NCI-H2107 treated with DMSO at 0.1 percent for 48 hours (cell line): ENCODE results near the gene EFTUD2.
"Not testable (repeated sequence)": the region's sequence is repeated elsewhere in the genome, so short reads cannot be mapped to it uniquely, and the experiment has no call there.

Source experiments
- DNase-seq: peaks from one replicate; lab custom pipeline; 2025; ENCODE audit not compliant: unreplicated experiment; lab: John Stamatoyannopoulos, UW

EFTUD2 gene

GRCh38 chr17:44899074-44899782, at the start of gene EFTUD2:
Gene EFTUD2, minus strand, starts transcription at chr17:44899445. Its CDS starts 4,924 bp downstream, at chr17:44894521.
- peak; percentile 82 for DNase-seq

DNA sequence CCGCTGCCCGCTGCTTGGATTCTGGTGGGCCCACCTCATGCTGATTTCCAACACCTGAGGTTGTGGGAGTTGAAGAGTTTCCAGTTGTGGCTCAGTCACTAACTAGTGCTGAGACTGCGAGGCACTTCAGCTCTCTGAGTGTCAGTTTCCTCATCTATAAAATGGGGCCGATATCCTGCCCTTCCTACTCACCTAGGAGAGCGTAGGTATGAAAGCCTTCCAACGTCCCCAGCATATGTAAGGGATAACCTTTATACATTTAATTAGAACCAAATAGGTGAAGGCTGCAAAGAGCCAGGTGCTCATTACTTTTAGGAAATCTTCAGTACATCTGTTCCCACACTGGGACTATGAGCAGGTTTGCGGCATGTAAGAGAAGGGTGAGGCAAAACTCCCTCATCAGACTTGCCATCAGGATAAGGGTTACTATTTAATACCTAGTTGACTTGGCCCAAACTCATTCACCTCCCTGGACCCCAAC, 49.1 kb upstream of the EFTUD2 start:
- DNase-seq, result no peak

DNA sequence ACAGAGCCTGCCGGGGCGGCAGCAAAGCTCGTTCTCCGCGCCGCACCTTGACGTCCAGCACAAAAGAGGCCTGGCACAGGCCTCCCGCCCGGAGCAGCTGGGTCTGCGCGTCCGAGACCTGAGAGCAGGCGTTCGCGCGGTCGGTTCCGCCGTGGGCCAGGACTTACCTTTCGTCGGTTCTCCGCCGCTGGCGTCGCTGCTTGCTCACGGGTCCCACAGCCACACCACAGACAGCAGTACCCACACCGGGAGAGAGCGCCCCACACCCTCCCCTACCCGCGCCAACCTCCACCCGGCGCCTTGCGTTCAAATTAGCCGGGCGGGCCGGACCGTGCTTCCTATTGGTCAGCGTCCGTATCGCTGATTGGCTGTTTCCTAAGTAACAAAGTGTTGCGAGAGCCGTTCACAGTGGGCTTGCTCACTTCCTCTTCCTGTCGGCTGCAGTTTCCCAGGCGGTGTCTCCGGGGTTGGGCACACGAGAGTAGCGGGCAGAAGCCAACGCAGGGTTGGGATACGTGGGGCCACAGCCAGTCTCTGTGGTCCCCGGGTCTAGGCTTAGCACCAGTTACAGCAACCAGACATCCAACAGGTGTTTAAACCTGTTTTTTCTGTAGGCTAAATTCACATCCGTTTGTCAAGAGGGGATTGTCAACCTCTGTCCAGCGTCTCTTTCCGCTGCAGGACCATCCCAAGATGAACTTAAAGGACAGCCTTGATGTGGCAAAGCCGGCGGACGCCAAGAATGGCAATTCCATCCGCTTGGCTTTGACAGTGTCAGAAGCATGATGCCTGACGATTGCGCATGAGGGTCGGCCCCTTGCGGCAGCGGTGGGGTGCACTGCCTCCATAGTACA, 48.4 kb upstream of the EFTUD2 start, which contains the start of gene KIF18B:
TSS of gene KIF18B (minus strand) at position 313 of the 854 bp plus-strand sequence. CDS start 11,429 bp downstream, outside the sequence.
- peak; percentile 94 for DNase-seq

- not testable (repeated sequence) for DNase-seq
These were observed 46.4 kb upstream of the EFTUD2 start for GRCh38 chr17:44945652-44946051.

GRCh38 chr17:44942456-44942855, 43.2 kb upstream of the EFTUD2 start:
- no peak for DNase-seq

DNA sequence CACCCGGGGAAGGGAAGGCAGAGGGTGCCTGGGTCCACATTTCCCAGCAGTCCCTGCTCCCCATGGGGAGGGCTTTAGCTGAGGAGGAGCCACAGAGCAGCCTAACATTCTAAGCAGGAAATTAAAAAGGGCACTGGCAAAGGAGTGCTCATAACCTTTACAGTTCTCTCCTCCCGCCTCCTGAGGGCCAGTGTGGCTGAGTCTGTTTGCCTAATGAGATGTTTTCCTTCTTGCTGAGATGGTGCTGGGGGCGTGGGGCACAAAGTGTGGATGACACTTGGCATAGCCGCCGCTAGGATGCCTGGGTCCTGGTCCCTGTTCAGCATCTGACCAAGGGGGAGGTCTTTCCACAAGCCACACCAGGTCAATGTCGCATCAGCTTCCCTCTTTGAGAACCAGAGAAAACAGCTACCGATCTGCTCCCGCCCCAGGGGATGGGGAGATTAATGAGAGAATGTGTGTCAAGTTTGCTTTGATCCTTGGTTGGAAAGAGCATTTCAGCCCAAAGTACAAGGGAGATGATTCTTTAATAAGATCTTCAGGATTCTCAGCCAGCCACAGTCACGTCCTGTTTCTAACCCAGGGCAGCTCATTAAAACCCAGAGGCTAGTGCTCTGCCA, 42.6 kb upstream of the EFTUD2 start:
- DNase-seq, result no peak

DNA sequence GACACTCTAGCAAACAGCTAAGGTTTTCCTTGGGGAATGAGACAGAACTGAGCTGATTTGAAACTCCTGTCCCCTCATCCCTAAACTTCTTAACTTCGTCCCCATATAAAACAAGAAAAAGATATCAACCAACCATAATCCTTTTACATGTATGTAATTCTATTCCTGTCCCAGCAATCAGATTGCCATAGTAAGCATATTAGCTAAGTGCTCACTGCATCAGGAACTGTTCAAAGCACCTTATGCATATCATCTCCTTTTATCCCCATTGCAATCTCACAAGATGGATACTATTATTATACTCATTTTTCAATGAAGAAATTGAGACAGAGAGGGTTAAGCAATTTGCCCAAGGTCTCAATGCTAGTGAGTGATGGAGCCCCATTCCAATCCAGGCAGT, 41.5 kb upstream of the EFTUD2 start:
- no peak for DNase-seq

DNA sequence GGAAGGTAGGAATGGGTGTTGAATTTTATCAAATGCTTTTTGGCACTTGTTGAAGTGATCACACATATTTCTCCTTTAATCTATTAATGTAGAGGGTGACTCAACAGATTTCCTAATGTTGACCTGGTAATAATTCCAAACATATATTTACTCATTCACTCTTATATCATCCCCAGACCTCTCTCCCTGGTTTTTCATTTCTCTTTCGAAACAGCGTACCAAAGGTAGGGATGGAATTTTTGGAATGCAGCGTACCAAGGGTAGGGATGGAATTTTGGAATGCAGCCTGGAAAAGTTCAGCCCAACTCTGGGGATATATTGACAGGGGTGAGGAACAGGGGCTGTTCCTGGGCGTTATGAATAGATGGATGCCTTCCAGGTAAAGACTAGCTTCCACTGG, 41.1 kb upstream of the EFTUD2 start:
- no peak for DNase-seq

GRCh38 chr17:44935116-44935515, 35.9 kb upstream of the EFTUD2 start:
- DNase-seq, result no peak

GRCh38 chr17:44934745-44935105, 35.5 kb upstream of the EFTUD2 start:
- no peak for DNase-seq

DNA sequence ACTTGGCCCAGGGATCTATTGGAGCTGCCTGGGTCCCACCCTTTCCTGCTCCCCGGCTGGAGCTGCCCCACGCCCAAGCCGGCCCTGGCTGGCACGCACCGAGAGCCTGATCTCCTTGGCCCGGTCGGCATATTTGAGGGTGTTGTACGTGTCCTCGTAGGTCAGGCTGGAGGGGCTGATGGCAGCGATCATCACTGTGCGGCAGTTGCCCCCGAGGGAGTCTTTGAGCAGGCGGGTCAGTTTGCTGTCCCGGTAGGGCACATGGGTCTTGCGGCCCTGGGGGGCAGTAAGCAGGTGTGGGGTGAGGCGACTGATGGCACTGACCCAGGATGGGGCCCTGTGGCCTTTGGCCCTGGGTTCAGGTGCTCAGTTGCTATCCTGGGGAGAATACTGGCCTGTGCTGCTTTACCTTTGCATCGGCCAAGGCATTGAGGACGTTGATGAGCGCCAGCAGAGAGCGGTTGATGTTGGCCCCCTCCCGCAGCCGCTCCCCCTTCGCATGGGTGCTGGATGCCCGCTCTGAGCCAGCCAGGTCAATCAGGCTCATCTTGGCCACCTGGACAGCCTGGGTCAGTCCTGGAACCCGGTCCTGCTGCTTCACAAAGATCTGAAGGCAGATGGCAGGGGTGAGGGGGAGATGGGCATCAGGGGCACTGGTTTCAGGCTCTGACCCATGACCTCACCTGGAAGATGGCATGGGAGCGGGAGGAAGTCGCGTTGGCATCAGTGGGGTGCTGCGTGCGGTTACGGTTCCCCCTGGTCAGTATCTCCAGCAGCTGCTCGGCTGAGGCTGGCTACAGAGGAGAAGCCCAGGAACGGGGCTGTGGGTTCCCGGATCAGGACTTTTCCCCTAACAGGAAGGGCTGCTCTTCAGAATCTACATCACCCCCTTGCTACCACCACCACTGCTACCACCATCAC, 34.8 kb upstream of the EFTUD2 start:
- no peak for DNase-seq

DNA sequence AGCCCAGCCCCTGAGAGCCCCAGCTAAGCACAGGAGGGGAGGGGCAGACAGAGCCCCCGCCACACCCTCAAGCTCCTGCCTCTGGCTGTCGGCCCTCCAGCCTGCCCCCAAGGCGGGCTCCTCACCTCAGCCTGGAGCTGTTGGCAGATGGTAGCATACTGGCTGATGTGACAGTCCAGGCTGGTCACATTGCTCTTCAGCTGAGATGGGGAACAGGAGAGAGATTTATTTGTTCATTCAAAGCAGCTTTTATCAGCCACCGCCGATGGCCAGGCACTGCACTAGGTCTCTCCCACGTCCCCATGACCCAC, 33.5 kb upstream of the EFTUD2 start:
- DNase-seq, result no peak

DNA sequence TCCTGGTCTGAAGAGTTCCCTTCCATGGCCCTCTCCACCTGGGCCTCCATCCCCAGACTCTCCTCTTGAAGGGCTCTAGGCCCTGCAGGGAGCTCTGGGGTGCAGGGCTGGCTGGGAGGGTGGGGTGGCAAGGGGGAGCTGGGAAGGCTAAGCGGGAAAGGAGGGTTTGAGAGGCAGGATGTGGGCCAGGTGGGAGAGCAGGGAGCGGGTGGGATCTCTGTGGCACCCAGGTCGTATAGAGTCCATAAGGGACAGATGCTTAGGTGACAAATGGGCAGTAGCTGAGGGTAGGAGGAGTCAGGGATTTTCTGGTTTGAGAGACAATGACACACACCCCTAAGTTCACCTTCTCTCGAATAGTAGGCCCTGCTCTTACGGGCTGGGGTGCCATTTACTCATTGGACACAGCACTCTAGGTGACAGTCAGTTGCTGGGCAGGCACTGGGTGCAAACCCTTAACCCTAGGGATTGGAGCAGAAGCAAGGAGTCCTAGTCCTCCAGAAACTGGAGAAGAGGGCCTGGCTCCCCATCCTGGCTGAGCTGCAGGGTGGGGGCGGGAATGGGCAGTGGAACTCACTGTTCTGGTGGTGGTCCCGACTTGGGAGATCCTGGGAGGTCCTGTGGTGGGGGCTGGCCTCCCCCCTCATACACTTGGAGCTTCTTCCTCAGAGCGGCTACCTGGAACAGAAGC, 33.0 kb upstream of the EFTUD2 start:
- no peak for DNase-seq

DNA sequence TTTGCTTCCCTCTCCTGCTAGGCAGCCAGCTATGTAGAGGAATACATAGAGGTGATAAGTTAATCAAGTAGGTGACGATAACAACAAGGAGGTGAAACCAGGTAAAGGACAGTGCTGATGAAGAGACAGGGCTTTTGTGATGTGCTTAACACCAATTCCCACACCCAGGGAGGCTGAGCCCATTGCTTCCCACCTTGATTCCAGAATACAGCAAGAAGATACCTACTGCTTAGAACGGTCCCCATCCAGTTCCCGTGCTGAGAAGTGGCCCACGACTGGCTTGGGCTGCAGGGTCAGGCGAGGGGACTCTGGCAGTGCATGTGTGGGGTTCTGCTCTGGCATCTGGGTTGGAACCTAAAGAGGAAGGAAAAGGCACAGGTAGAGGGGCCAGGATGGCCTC, 32.1 kb upstream of the EFTUD2 start:
- DNase-seq, result no peak

- DNase-seq, result no peak
These were observed 31.4 kb upstream of the EFTUD2 start for GRCh38 chr17:44930667-44931066.

DNA sequence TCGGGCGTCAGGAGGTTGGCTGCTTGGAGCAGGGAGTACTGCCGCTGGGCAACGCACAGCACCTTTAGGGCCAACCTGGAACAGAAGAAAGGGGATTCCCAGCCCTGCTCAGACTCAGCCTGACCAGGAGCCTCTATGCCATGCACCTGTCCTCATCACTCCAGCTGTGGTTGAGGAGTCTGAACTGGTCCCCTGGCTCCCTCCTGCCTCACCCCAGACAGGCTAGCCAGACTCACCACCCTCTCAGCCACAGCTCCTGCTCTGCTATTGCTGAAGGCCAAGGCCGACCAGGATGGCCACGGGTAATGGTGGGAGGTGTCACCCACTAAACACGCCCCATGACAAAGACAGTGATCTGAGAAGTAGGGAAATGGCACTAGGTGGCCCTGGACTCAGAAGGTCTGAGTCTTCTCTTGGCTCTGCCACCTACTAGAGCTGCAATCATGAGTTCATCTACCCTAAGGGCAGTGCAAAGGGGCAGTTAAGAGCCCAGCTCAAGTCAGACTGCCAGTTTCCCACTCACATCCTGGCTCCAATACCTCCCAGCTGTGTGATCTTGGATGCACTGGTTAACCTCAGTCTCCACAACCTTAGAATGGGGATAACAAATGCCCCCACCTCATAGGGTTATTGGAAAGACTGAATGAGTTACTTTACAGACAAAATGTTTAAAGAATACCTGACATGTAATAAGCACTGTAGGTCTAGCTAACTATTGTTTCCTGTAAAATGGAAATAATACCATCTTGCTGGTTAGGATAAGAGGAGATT, 29.9 kb upstream of the EFTUD2 start:
- no peak for DNase-seq

DNA sequence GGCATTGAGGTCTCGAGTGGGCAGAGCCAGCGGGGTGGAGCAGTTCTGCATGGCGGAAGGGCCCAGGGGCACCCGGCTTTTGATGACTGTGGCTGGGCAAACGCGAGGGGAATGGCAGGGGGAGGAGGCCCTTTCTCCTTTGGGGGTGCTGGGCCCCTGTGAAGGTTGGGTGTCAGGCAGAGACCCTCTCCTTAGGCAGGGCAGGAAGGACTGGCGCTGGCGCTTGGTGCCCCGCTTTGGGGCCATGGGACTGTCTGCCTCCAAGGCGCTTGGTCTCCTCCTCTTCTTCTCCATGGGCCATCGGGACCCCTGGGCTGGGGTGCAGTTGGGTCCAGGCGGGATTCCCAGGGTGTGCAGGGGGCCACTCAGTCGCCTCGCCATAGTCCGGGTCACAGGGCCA, 28.9 kb upstream of the EFTUD2 start:
- no peak for DNase-seq

GRCh38 chr17:44927696-44928095, 28.5 kb upstream of the EFTUD2 start:
- no peak for DNase-seq

DNA sequence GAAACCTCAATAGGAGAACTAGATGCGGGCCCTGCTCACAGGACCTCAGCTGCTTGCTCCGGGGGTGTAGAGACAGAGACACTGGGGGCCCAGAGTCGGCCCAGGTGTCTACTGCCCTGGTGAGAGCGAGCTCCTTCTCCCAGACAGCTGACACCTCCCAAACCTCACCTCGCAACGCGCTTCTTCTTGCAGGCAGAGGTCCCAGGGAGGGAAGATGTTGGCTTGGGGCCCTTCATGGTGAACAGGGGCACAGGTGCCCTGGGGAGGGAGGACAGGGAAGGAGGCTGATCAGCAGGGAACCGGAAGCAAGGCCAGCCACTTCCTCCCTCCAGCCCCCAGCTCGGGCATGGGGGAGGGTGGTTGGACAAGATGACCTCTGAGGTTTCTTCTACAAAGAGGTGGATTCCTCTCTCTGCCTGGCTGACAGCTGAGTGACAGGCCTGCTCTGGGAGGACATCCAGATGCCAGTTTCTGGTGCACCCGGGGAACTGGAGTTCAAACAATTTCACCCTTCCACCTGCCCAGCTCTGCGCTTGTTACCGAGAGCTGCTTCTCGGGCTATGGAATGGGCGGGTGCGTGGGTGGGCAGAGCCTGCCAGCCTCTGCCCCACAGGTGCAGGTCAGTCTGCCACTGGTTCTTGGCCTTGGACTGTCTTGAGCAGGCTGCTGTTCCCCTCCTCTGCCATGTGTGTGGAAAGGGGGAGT, 27.7 kb upstream of the EFTUD2 start:
- DNase-seq, result no peak
